K562 (cell line): ENCODE results near the gene HDHD3. TPM values are rescaled to one million over a fixed set of nuclear protein-coding genes. Genes with fewer than 3 reads are reported as not detected.
A peak's percentile ranks its signal among the peaks of the same experiment; 100 is the strongest.

Source experiments
- BRCA1 ChIP-seq, 2 experiments: fragments of 450-650 bp in 1 of 2; sonication (generic) in 1 of 2; formaldehyde crosslinking in 1 of 2; IDR thresholded peaks; 2 replicates each; pipeline versions ENCODE4 v1.5.0 to v1.6.1; 2017 to 2020; ENCODE audit warnings: mild to moderate bottlenecking in 1 of 2, missing genetic modification reagents in 1 of 2
- BRD9 ChIP-seq: fragments of 450-650 bp; IDR thresholded peaks from 2 replicates; pipeline ENCODE4 v1.6.1; 2018; ENCODE audit warnings: low read depth; ENCODE audit not compliant: partially characterized antibody
- DIDO1 ChIP-seq: fragments of 450-650 bp; IDR thresholded peaks from 2 replicates; pipeline ENCODE4 v1.6.1; 2016; ENCODE audit warnings: low read depth, missing biosample characterization, missing genetic modification characterization
- ELF2 ChIP-seq: fragments of 250-450 bp; sonication (Bioruptor Pico); IDR thresholded peaks from 2 replicates; pipeline ENCODE4 v1.5.0; 2021; ENCODE audit warnings: mild to moderate bottlenecking
- GMEB1 ChIP-seq: fragments of 250-450 bp; sonication (Bioruptor Pico); IDR thresholded peaks from 2 replicates; pipeline ENCODE4 v1.4.0; 2020; ENCODE audit warnings: mild to moderate bottlenecking
- KLF10 ChIP-seq: fragments of 250-450 bp; sonication (Bioruptor Pico); IDR thresholded peaks from 2 replicates; pipeline ENCODE4 v1.6.1; 2021; ENCODE audit warnings: matching md5 sums
- L3MBTL2 ChIP-seq: fragments of 450-650 bp; IDR thresholded peaks from 2 replicates; pipeline ENCODE4 v1.6.1; 2016; ENCODE audit warnings: mild to moderate bottlenecking, moderate library complexity
- MCM5 ChIP-seq: fragments of 450-650 bp; IDR thresholded peaks from 2 replicates; pipeline ENCODE4 v1.6.1; 2016; ENCODE audit warnings: low read depth
- MEF2A ChIP-seq: IDR thresholded peaks from 2 replicates; pipeline ENCODE4 v1.6.1; 2011; ENCODE audit warnings: low read depth, mild to moderate bottlenecking, low read length, moderate library complexity; ENCODE audit not compliant: control insufficient read depth
- NEUROD1 ChIP-seq: fragments of 150-350 bp; IDR thresholded peaks from 2 replicates; pipeline ENCODE4 v1.6.1; 2014; ENCODE audit warnings: borderline replicate concordance, low read length, low read depth; ENCODE audit not compliant: partially characterized antibody
- NFIX ChIP-seq: fragments of 250-450 bp; sonication (Bioruptor Pico); IDR thresholded peaks from 2 replicates; pipeline ENCODE4 v1.4.0; 2020; ENCODE audit warnings: low read depth, mild to moderate bottlenecking, moderate library complexity
- NUFIP1 ChIP-seq: fragments of 450-650 bp; IDR thresholded peaks from 2 replicates; pipeline ENCODE4 v1.6.1; 2018; ENCODE audit not compliant: partially characterized antibody
- POLR2AphosphoS2 ChIP-seq: IDR thresholded peaks from 2 replicates; pipeline ENCODE4 v1.6.1; 2012; ENCODE audit warnings: low read length, improper control_type of control experiment
- POLR2B ChIP-seq: fragments of 450-650 bp; IDR thresholded peaks from 2 replicates; pipeline ENCODE4 v1.6.1; 2018; ENCODE audit warnings: low read depth; ENCODE audit not compliant: partially characterized antibody
- SMARCB1 ChIP-seq: IDR thresholded peaks from 2 replicates; pipeline ENCODE4 v1.6.1; 2011; ENCODE audit warnings: improper control_type of control experiment, low read depth; ENCODE audit not compliant: insufficient read length
- SNRNP70 ChIP-seq: fragments of 200-400 bp; formaldehyde crosslinking; optimal IDR thresholded peaks from 2 replicates; pipeline ENCODE3; 2017; ENCODE audit warnings: low read depth, low read length
- SREBF2 ChIP-seq: sonication (generic); formaldehyde crosslinking; IDR thresholded peaks from 2 replicates; pipeline ENCODE4 v1.4.0; 2020; ENCODE audit warnings: mild to moderate bottlenecking, missing genetic modification reagents
- TBL1XR1 ChIP-seq, 2 experiments: IDR thresholded peaks; 2 replicates each; pipeline ENCODE4 v1.6.1; 2012; ENCODE audit warnings: improper control_type of control experiment in 2 of 2, low read length in 2 of 2, mild to moderate bottlenecking in 1 of 2
- ZHX1 ChIP-seq: fragments of 150-350 bp; conservative IDR thresholded peaks from 2 replicates; pipeline ENCODE4 v1.6.1; 2014; ENCODE audit warnings: low read length
- ZNF12 ChIP-seq: sonication (generic); formaldehyde crosslinking; IDR thresholded peaks from 2 replicates; pipeline ENCODE4 v1.4.0; 2020; ENCODE audit warnings: mild to moderate bottlenecking, missing genetic modification reagents
- ZNF175 ChIP-seq: fragments of 200-800 bp; sonication (Bioruptor generic); IDR thresholded peaks from 2 replicates; pipeline ENCODE4 v1.6.1; 2016; ENCODE audit warnings: low read depth, mild to moderate bottlenecking, missing genetic modification characterization, missing compliant biosample characterization
- ZNF23 ChIP-seq: fragments of 250-450 bp; sonication (Bioruptor Pico); IDR thresholded peaks from 2 replicates; pipeline ENCODE4 v1.4.0; 2020; ENCODE audit warnings: mild to moderate bottlenecking
- ZNF282 ChIP-seq: sonication (generic); formaldehyde crosslinking; IDR thresholded peaks from 2 replicates; pipeline ENCODE4 v1.8.1; 2023; ENCODE audit warnings: missing genetic modification reagents
- ZNF511 ChIP-seq: sonication (generic); formaldehyde crosslinking; IDR thresholded peaks from 2 replicates; pipeline ENCODE4 v1.8.0; 2022; ENCODE audit warnings: mild to moderate bottlenecking, missing genetic modification reagents
- polyA plus RNA-seq, 8 experiments: library from polyadenylated mRNA; depleted of rRNA in 4 of 8; stranded (reverse) in 5 of 8; unstranded in 3 of 8; fragments of >200 nt; fragmentation: Nextera tagmentation in 2 of 8; fragmentation: Illumina TruSeq in 1 of 8; extraction: Ambion mirVana in 2 of 8; extraction: Trizol in 1 of 8; gene quantifications; 2 replicates each; pipeline versions ENCODE4 v1.2.1 to v1.2.3, GENCODE V29; 2011 to 2014; ENCODE audit warnings: inconsistent platforms in 1 of 8, missing spikeins in 1 of 8
- total RNA-seq, 7 experiments: library from RNA; depleted of rRNA in 6 of 7; stranded (reverse); fragments of >200 nt in 6 of 7; fragmentation: Illumina TruSeq in 2 of 7; extraction: Trizol in 2 of 7; gene quantifications; 2 replicates each; pipeline versions ENCODE4 v1.2.1 to v1.2.3, GENCODE V29; 2011 to 2021; ENCODE audit warnings: low replicate concordance in 1 of 7

The HDHD3 gene
- total and polyA plus RNA-seq, 9 of the 15 experiments (the other 6 are each of a cell fraction or from before 2014, with no cell fraction given): 1.1 to 19.1 (median 10.9) TPM

GRCh38 chr9:113401027-113401792, 24.4 kb upstream of the HDHD3 start, which contains the start of gene ALAD (continued):
- 0 out of 2 replicates have a peak, but pooled peaks have one; percentile 57 for TF ChIP-seq ZHX1
- TF ChIP-seq BRCA1 (IDR thresholded peaks at IDR 0.05): no peak
- no peak for TF ChIP-seq BRCA1 (CRISPR knock-in tag; IDR thresholded peaks at IDR 0.05)
- 0 out of 2 replicates have a peak, but pooled peaks have one; percentile 16 for TF ChIP-seq DIDO1 (tag)
- no peak for TF ChIP-seq KLF10
- no peak for TF ChIP-seq ZNF23
- no peak for TF ChIP-seq POLR2AphosphoS2
- TF ChIP-seq MCM5: no peak
- TF ChIP-seq NEUROD1: no peak
- no peak for TF ChIP-seq NUFIP1
- TF ChIP-seq GMEB1 (CRISPR knock-in tag): no peak
- TF ChIP-seq ELF2 (CRISPR knock-in tag): peak; percentile 81
- no peak for TF ChIP-seq ZNF282 (CRISPR knock-in tag)
- TF ChIP-seq POLR2B: peak; percentile 42
- TF ChIP-seq ZNF12: no peak
- TF ChIP-seq SREBF2 (CRISPR knock-in tag): no peak
- TF ChIP-seq NFIX (CRISPR knock-in tag): no peak
- TF ChIP-seq L3MBTL2: peak; percentile 76
- TF ChIP-seq ZNF175 (CRISPR knock-in tag): no peak
- no peak for TF ChIP-seq SNRNP70
- no peak for TF ChIP-seq MEF2A
- no peak for TF ChIP-seq SMARCB1
- TF ChIP-seq BRD9: no peak
- no peak for TF ChIP-seq TBL1XR1 (IDR thresholded peaks at IDR 0.05; ENCODE audit: low read length in 2 of 2)
- TF ChIP-seq ZNF511: peak; percentile 67; the same call in 1 of the 2 replicates
